Amniotic epithelial cell (primary cell): ENCODE results near the gene TTC7B.

Experiments used
- DNase-seq: peaks from one replicate; pipeline ENCODE4 v3.0.0-alpha.2; 2010; ENCODE audit warnings: low read depth

The TTC7B gene

GRCh38 chr14:90700933-90701776, 115.1 kb downstream of the TTC7B start:
- no peak for DNase-seq

GRCh38 chr14:90699016-90699415, 117.2 kb downstream of the TTC7B start:
- no peak for DNase-seq

GRCh38 chr14:90698379-90698869, 117.8 kb downstream of the TTC7B start:
- peak; percentile 85 for DNase-seq

- DNase-seq: peak; percentile 70
Observed at GRCh38 chr14:90697577-90698206, 118.5 kb downstream of the TTC7B start.

- no peak for DNase-seq
Observed at GRCh38 chr14:90697132-90697531, 119.1 kb downstream of the TTC7B start.

GRCh38 chr14:90696720-90697119, 119.5 kb downstream of the TTC7B start:
- no peak for DNase-seq

- DNase-seq: no peak
Observed at GRCh38 chr14:90695997-90696660, 120.1 kb downstream of the TTC7B start.

- no peak for DNase-seq
Observed at GRCh38 chr14:90693413-90693812, 122.8 kb downstream of the TTC7B start.

GRCh38 chr14:90692826-90693225, 123.4 kb downstream of the TTC7B start:
- DNase-seq: no peak

GRCh38 chr14:90692061-90692460, 124.2 kb downstream of the TTC7B start:
- DNase-seq: no peak

GRCh38 chr14:90691627-90692026, 124.6 kb downstream of the TTC7B start:
- peak; percentile 38 for DNase-seq

- no peak for DNase-seq
Observed at GRCh38 chr14:90687680-90688079, 128.6 kb downstream of the TTC7B start.

GRCh38 chr14:90682615-90683014, 133.6 kb downstream of the TTC7B start:
- DNase-seq: no peak

GRCh38 chr14:90681929-90682328, 134.3 kb downstream of the TTC7B start:
- no peak for DNase-seq

- no peak for DNase-seq
Observed at GRCh38 chr14:90678846-90679362, 137.3 kb downstream of the TTC7B start.

- DNase-seq: peak; percentile 67
Observed at GRCh38 chr14:90678420-90678819, 137.8 kb downstream of the TTC7B start.

GRCh38 chr14:90677484-90678050, 138.7 kb downstream of the TTC7B start:
- DNase-seq: peak; percentile 87

GRCh38 chr14:90676912-90677311, 139.3 kb downstream of the TTC7B start:
- DNase-seq: peak; percentile 97

- peak; percentile 51 for DNase-seq
Observed at GRCh38 chr14:90676356-90676755, 139.9 kb downstream of the TTC7B start.

- peak; percentile 67 for DNase-seq
Observed at GRCh38 chr14:90675399-90675798, 140.8 kb downstream of the TTC7B start.

- no peak for DNase-seq
Observed at GRCh38 chr14:90674716-90675115, 141.5 kb downstream of the TTC7B start.

GRCh38 chr14:90674043-90674670, 142.1 kb downstream of the TTC7B start:
- DNase-seq: no peak
